ENCODE results near the gene TRAPPC3. TPM values are rescaled to one million over a fixed set of nuclear protein-coding genes. Genes with fewer than 3 reads are reported as not detected.

Gene TRAPPC3
- total RNA-seq, 2 experiments from 2014 or later, result 57.5 to 59.3 TPM

DNA sequence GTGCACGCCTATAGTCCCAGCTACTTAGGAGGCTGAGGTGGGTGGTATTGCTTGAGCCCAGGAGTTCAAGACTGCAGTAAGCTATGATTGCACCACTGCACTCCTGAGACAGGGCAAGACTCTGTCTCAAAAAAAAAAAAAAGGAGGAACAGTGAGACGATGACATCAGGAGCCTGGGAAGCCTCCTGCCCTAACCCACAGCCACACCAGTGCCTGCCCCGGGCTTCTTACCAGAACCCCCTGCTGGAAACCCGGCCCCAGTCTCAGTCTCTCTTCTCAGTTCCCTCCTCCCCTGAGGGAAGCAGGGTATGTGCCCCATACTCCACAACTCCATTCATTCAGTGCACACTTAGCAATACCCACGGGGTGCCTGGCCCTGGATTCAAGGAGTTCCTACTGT lies 33.4 kb downstream of the TRAPPC3 start:
- CTCF ChIA-PET, result interaction anchor here (1.0 to 1.8 kb wide), 4 partner anchors 9 to 72 kb away, joined by 3 to 7 read pairs (median 4); no protein-coding TSS in a partner anchor
- H3K36me3 Mint-ChIP-seq (ENCODE audit: low read depth), result no peaks in the 10 kb centered on the region
- H3K27me3 Mint-ChIP-seq, result peaks cover 2% of the 10 kb centered on the region
- no peaks in the 10 kb centered on the region for H3K9me3 Mint-ChIP-seq
- no peak for DNase-seq
- H3K4me3 Mint-ChIP-seq, result no peak overlapping the region
- H3K27ac Mint-ChIP-seq, result no peak overlapping the region
- POLR2A ChIA-PET, result no interaction called here
- peaks cover 9% of the 10 kb centered on the region for H3K4me1 Mint-ChIP-seq

DNA sequence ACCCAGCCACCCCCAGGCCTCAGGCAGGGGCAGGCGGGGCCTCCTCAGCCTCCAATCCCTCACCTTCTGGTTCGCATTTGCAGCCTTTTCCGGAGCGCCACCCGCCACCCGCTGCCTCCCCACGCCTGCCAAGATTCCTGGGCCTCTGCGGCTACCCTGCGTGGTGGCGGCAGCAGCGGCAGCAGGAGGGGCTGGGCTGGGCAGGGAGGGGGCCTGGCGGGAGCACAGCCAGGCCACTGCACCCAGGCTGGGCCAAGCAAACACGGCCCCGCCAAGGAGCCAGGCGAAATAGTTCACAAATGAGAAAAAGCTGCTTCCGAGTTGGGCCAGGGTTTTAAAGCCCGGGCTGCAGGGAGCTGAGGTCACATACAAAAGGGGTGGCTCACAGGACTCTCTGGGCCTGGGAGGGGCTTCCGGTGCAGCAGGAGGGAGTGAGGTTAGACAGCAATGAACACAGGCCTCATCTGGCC lies 34.1 kb downstream of the TRAPPC3 start:
- no peak overlapping the region for H3K27ac Mint-ChIP-seq
- ChIA-PET CTCF (interaction anchor here (1.0 to 1.3 kb wide), 3 partner anchors 9 to 73 kb away, joined by 3 to 7 read pairs (median 4); no protein-coding TSS in a partner anchor), POLR2A (no interaction called here)
- peaks cover 2% of the 10 kb centered on the region for H3K27me3 Mint-ChIP-seq
- H3K4me3 Mint-ChIP-seq, result no peak overlapping the region
- no peak for DNase-seq
- H3K36me3 Mint-ChIP-seq (ENCODE audit: low read depth), result no peaks in the 10 kb centered on the region
- H3K9me3 Mint-ChIP-seq, result no peaks in the 10 kb centered on the region
- peaks cover 13% of the 10 kb centered on the region for H3K4me1 Mint-ChIP-seq

- CTCF ChIA-PET, result no interaction called here
- Mint-ChIP-seq H3K4me3 (no peak overlapping the region), H3K9me3 (no peaks in the 10 kb centered on the region), H3K36me3 (ENCODE audit: low read depth) (no peaks in the 10 kb centered on the region), H3K4me1 (peaks cover 17% of the 10 kb centered on the region), H3K27ac (no peak overlapping the region), H3K27me3 (peaks cover 2% of the 10 kb centered on the region)
- DNase-seq, result no peak
- POLR2A ChIA-PET, result no interaction called here
Measured at GRCh38 chr1:36114371-36114770, 34.9 kb downstream of the TRAPPC3 start.

DNA sequence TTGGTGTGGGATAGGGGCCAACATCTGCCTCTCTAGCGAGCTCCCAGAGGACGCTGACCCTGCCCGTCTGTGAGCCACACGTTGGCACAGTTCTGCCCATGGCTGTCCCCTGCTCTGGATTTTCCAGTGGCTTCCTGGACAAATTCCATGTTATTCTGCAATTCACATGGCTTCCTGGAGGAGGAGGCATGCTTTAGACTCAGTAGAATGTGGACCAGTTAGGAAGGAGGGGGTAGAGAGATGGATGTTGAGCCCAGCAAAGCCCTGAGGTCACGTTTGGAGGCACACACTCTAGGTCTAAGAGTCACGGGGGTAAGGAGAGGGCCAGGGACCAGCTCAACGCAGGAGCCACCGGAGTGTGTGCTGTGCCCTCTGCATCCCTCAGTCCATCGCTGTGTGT lies 36.5 kb downstream of the TRAPPC3 start:
- DNase-seq, result no peak
- no peaks in the 10 kb centered on the region for H3K9me3 Mint-ChIP-seq
- peaks cover 31% of the 10 kb centered on the region for H3K4me1 Mint-ChIP-seq
- H3K36me3 Mint-ChIP-seq (ENCODE audit: low read depth), result no peaks in the 10 kb centered on the region
- CTCF ChIA-PET, result no interaction called here
- peaks cover 2% of the 10 kb centered on the region for H3K27me3 Mint-ChIP-seq
- no peak overlapping the region for H3K4me3 Mint-ChIP-seq
- POLR2A ChIA-PET, result no interaction called here
- H3K27ac Mint-ChIP-seq, result no peak overlapping the region

- Mint-ChIP-seq H3K27ac (peak overlapping the region; percentile 77), H3K4me1 (peaks cover 31% of the 10 kb centered on the region), H3K4me3 (no peak overlapping the region), H3K27me3 (no peaks in the 10 kb centered on the region), H3K36me3 (ENCODE audit: low read depth) (no peaks in the 10 kb centered on the region), H3K9me3 (no peaks in the 10 kb centered on the region)
- ChIA-PET POLR2A (no interaction called here), CTCF (interaction anchor here (0.9 to 2.4 kb wide), 4 partner anchors 11 to 76 kb away, joined by 3 to 12 read pairs (median 4); no protein-coding TSS in a partner anchor)
- DNase-seq, result no peak
Measured at GRCh38 chr1:36111151-36111550, 38.1 kb downstream of the TRAPPC3 start.

GRCh38 chr1:36109041-36109679 lies 40.1 kb downstream of the TRAPPC3 start:
- Mint-ChIP-seq H3K36me3 (ENCODE audit: low read depth) (no peaks in the 10 kb centered on the region), H3K27me3 (no peaks in the 10 kb centered on the region), H3K9me3 (no peaks in the 10 kb centered on the region), H3K27ac (peak overlapping the region; percentile 91), H3K4me3 (no peak overlapping the region), H3K4me1 (peaks cover 31% of the 10 kb centered on the region)
- ChIA-PET POLR2A (no interaction called here), CTCF (interaction anchor here (1.0 to 2.8 kb wide), 4 partner anchors 9 to 176 kb away, joined by 3 to 15 read pairs (median 12); partner anchors contain the start of gene TRAPPC3)
- peak; percentile 67 for DNase-seq

DNA sequence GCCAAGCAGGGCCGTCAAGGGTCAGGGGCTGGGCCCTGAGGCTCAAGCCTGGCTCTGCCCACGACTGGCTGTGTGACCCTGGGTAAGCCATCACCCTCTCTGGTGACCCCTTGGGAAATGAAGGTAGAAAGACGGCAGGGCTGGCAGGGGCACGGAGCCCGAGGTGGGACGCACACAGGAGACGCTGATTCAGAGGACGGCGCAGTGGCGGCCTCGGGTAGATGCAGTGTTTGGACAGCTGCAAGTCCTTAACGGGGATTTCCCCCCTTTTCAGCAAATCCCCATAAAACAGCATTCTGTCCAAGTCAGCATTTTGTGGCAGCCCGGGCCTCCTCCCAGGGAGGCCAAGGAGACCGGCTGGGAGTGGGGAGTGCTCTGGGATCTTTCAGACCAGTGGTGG lies 41.0 kb downstream of the TRAPPC3 start:
- Mint-ChIP-seq H3K4me3 (no peak overlapping the region), H3K9me3 (no peaks in the 10 kb centered on the region), H3K27me3 (no peaks in the 10 kb centered on the region), H3K36me3 (ENCODE audit: low read depth) (no peaks in the 10 kb centered on the region), H3K27ac (peak overlapping the region; percentile 82), H3K4me1 (peaks cover 31% of the 10 kb centered on the region)
- POLR2A ChIA-PET, result no interaction called here
- CTCF ChIA-PET, result interaction anchor here (0.6 to 2.8 kb wide), 4 partner anchors 8 to 177 kb away, joined by 3 to 15 read pairs (median 8); partner anchors contain the start of gene TRAPPC3
- no peak for DNase-seq

GRCh38 chr1:36107394-36107793 lies 41.9 kb downstream of the TRAPPC3 start:
- no peak for DNase-seq
- ChIA-PET CTCF (interaction anchor here (0.6 to 2.0 kb wide), 4 partner anchors 8 to 654 kb away, joined by 3 to 7 read pairs (median 4); no protein-coding TSS in a partner anchor), POLR2A (interaction anchor here (0.6 kb wide), 1 partner anchor 182 kb away, joined by 3 read pairs; no protein-coding TSS in a partner anchor)
- no peaks in the 10 kb centered on the region for H3K27me3 Mint-ChIP-seq
- H3K9me3 Mint-ChIP-seq, result no peaks in the 10 kb centered on the region
- H3K36me3 Mint-ChIP-seq (ENCODE audit: low read depth), result no peaks in the 10 kb centered on the region
- H3K4me3 Mint-ChIP-seq, result no peak overlapping the region
- peak overlapping the region; percentile 46 for H3K27ac Mint-ChIP-seq
- H3K4me1 Mint-ChIP-seq, result peaks cover 31% of the 10 kb centered on the region

DNA sequence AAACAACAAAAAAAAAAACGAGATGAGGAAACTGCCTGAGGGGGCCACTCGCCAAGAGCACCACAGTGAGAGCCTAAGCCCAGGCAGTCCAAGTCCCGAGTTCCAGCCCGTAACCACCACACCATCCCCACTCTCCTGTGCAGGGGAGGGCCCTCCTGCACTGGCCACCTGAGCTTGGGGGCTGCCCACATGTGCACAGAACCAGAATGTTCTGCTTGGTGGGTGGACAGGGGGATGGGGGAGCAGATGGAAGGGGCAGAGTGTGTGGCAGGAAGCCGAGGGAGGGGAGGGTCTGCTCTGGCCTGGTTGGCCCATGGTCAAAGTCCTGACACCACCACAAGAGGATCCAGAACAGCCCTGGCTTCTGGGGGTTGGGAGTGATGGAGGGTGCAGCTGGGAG lies 43.0 kb downstream of the TRAPPC3 start:
- no peaks in the 10 kb centered on the region for H3K9me3 Mint-ChIP-seq
- CTCF ChIA-PET, result interaction anchor here (1.4 to 2.0 kb wide), 2 partner anchors 10 to 16 kb away, joined by 3 to 7 read pairs; no protein-coding TSS in a partner anchor
- no peak overlapping the region for H3K4me3 Mint-ChIP-seq
- H3K36me3 Mint-ChIP-seq (ENCODE audit: low read depth), result no peaks in the 10 kb centered on the region
- POLR2A ChIA-PET, result no interaction called here
- peaks cover 26% of the 10 kb centered on the region for H3K4me1 Mint-ChIP-seq
- no peaks in the 10 kb centered on the region for H3K27me3 Mint-ChIP-seq
- no peak for DNase-seq
- no peak overlapping the region for H3K27ac Mint-ChIP-seq

DNA sequence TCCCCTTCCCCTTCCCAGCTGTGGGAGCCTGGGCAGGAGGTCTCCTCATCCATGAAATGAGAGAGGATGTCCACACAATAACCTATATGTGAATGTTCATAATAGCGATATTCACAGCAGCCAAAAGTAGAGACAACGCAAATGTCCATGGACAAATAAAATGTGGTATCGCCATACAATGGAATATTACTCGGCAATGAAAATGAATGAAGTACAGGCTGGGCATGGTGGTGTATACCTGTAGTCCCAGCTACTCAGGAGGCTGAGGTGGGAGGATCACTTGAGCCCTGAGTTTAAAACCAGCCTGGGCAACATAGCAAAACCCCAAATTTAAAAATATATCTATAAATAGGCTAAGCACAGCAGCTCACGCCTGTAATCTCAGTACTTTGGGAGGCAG lies 47.7 kb downstream of the TRAPPC3 start:
- H3K9me3 Mint-ChIP-seq, result no peaks in the 10 kb centered on the region
- H3K27me3 Mint-ChIP-seq, result no peaks in the 10 kb centered on the region
- ChIA-PET POLR2A (no interaction called here), CTCF (interaction anchor here (1.3 to 4.6 kb wide), 4 partner anchors 32 to 184 kb away, joined by 3 to 25 read pairs (median 11); partner anchors contain the start of gene TRAPPC3)
- H3K4me1 Mint-ChIP-seq, result peaks cover 3% of the 10 kb centered on the region
- no peak overlapping the region for H3K27ac Mint-ChIP-seq
- no peak for DNase-seq
- no peaks in the 10 kb centered on the region for H3K36me3 Mint-ChIP-seq (ENCODE audit: low read depth)
- no peak overlapping the region for H3K4me3 Mint-ChIP-seq

- H3K4me3 Mint-ChIP-seq, result no peak overlapping the region
- H3K9me3 Mint-ChIP-seq, result no peaks in the 10 kb centered on the region
- no peaks in the 10 kb centered on the region for H3K36me3 Mint-ChIP-seq (ENCODE audit: low read depth)
- peaks cover 3% of the 10 kb centered on the region for H3K4me1 Mint-ChIP-seq
- POLR2A ChIA-PET, result no interaction called here
- CTCF ChIA-PET, result interaction anchor here (0.6 to 4.6 kb wide), 11 partner anchors 9 to 191 kb away, joined by 3 to 25 read pairs (median 3); partner anchors contain the start of gene TRAPPC3
- no peak overlapping the region for H3K27ac Mint-ChIP-seq
- DNase-seq, result no peak
- H3K27me3 Mint-ChIP-seq, result no peaks in the 10 kb centered on the region
Measured at GRCh38 chr1:36100376-36100775, 48.9 kb downstream of the TRAPPC3 start.

- no peak overlapping the region for H3K4me3 Mint-ChIP-seq
Measured at GRCh38 chr1:36099681-36100341, 49.5 kb downstream of the TRAPPC3 start.

More at GRCh38 chr1:36099681-36100341, 49.5 kb downstream of the TRAPPC3 start:
- no peaks in the 10 kb centered on the region for H3K27me3 Mint-ChIP-seq
- CTCF ChIA-PET, result interaction anchor here (0.6 to 4.6 kb wide), 10 partner anchors 10 to 192 kb away, joined by 3 to 25 read pairs (median 3); partner anchors contain the start of gene TRAPPC3
- H3K4me1 Mint-ChIP-seq, result peaks cover 3% of the 10 kb centered on the region
- no peak overlapping the region for H3K27ac Mint-ChIP-seq
- H3K36me3 Mint-ChIP-seq (ENCODE audit: low read depth), result no peaks in the 10 kb centered on the region
- peak; percentile 81 for DNase-seq
- no peaks in the 10 kb centered on the region for H3K9me3 Mint-ChIP-seq
- POLR2A ChIA-PET, result interaction anchor here (0.6 kb wide), 1 partner anchor 30 kb away, joined by 3 read pairs; no protein-coding TSS in a partner anchor
